Kasumi-1 (cell line): ENCODE results near the gene MB.
"Not testable (repeated sequence)": the region's sequence is repeated elsewhere in the genome, so short reads cannot be mapped to it uniquely, and the experiment has no call there.

Source experiments
- DNase-seq, 2 experiments: peaks; one replicate each; lab custom pipeline; 2025; lab: John Stamatoyannopoulos, UW

The MB gene

GRCh38 chr22:35637254-35637653 lies 20.1 kb upstream of the MB start:
- DNase-seq, result no peak

DNA sequence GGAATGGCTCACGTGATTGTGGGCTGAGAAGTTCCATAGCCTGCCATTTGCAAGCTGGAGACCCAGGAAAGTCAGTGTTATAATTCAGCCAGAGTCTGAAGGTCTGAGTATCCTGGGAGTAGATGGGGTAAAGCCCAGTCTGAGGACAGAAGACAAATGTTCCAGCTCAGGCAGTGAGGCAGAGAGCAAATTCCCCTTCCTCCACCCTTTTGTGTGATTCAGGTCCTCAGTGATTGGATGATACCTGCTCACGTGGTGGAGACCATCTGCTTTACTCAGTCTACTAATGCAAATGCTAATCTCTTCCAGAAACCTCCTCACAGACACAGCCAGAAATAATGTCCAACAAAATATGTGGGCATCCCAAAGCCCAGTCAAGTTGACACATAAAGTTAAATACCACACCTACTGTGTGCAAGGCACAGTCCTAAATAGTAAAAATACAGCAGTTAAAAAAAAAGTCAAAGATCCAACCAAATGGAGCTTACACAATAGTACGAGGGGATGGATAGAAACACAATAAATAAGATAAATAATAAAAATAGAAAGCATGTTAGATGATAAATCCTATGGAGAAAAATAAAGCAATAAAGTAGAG lies 17.9 kb upstream of the MB start:
- DNase-seq, result no peak

DNA sequence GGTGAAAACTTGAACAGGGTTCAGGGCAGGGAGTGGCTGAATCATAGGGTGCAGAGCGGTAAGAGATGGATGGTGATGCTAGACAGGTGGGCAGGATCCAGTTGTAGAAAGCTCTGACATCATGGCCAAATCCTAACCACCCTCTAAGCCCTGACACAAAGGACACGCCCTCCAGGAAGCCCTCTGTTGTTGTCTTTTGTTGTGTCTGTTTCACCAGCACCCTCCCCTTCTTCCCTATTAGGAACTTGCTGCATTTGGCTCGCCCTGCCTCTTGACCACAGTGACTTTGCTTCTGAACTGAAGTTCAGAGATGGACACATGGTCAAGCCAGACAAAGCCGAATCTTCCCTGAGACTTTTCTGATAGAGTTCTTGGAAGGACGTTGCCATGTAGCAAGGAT lies 16.9 kb upstream of the MB start:
- no peak for DNase-seq

- no peak for DNase-seq
These were observed 16.4 kb upstream of the MB start for GRCh38 chr22:35633520-35633919.

DNA sequence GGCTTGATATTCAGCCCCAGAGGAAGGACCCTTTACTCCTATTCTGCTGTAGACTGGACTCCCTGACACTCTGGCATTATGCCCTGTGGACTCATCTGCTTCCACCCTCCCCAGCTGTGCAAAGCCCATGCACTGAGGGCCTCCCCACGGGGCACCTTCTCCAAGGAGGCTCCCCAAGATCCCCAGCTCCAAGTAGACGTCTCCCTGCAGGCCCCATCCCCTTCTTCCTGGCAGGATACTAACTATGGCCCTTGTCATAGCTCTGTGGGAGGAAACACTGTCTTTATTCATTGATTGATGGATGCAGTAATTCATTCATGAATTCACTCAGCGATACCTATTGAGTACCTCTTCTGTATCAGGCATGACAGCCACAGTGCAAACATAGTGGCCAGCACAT lies 15.8 kb upstream of the MB start:
- no peak for DNase-seq

DNA sequence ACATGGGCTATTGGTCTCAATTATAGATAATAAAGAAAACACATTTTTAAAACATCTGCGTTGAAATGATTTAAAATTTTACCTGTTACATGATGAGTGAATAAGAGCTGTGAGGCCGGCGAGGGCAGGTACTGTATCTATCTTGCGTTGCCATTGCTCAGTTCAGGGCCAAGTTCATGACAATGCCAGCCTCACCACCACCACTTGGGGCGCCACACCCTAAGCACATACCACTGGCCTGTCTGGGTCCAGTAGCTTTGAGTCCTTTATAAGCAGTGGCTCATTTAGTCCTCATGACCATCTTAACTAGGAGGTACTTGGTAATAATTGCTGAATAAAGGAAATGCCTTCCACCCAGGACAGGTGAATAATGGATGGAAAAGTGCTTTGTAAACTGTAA lies 14.5 kb upstream of the MB start:
- peak; percentile 23 to 46 for DNase-seq

DNA sequence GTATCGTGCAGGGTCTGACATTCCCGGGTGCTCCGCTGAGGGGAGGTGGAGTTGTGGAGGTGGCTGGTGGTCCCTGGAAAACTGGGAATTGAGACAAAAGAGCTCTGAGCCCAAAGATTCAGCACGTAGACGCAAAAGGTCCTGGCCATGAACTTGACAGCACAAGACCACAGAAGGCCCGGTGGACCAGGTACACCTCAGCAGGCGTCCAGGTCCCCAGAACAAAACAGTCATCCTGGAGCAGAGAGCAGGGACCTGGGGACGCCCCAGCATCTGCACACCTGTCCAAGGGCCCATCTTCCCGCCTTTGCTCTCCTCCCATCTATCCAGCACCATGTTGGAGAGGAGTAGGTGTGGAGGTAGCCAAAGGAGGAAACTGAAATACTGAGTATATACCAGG lies 13.8 kb upstream of the MB start:
- DNase-seq, result no peak

GRCh38 chr22:35630387-35630793 lies 13.3 kb upstream of the MB start:
- peak; percentile 11 to 21 for DNase-seq

GRCh38 chr22:35629406-35630216 lies 12.5 kb upstream of the MB start:
- peak; percentile 24 to 30 for DNase-seq

DNA sequence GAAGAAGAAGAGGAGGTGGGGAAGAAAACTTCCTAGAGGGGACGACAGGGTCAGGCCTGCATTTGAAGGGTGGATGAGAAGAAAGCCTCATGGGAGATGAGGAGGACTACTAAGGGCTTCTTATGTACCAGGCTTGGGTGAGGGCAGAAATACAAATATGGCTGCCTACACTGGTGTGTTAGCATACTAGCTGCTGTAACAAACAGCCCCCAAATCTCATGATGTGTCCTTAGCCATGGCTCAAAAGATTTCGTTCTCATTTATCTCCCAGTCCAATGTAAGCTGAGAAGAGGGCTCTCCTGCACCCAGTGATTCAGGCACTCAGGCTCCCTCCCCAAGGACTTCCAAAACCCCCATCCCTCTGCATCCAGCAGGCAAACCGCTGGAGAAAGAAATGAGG lies 11.6 kb upstream of the MB start:
- no peak for DNase-seq

- DNase-seq, result peak; percentile 66 to 68
These were observed 10.3 kb upstream of the MB start for GRCh38 chr22:35627267-35628041.

- DNase-seq, result no peak
These were observed 8.8 kb upstream of the MB start for GRCh38 chr22:35625763-35626432.

- DNase-seq, result no peak
These were observed 7.4 kb upstream of the MB start for GRCh38 chr22:35624547-35624946.

DNA sequence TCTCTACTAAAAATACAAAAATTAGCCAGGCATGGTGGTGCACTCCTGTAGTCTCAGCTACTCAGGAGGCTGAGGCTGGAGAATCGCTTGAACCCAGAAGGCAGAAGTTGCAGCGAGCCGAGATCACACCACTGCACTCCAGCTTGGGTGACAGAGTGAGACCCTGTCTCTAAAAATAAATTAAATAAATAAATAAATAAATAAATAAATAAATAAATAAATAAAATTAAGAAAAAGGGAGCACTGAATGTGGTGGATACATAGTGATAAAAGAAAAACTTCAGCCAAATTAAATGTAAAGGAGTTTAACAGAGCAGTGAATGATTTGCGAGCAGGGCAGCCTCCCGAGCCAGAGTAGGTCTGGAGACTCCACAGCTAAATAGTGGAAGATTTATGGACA lies 6.8 kb upstream of the MB start:
- DNase-seq, result not testable (repeated sequence)

DNA sequence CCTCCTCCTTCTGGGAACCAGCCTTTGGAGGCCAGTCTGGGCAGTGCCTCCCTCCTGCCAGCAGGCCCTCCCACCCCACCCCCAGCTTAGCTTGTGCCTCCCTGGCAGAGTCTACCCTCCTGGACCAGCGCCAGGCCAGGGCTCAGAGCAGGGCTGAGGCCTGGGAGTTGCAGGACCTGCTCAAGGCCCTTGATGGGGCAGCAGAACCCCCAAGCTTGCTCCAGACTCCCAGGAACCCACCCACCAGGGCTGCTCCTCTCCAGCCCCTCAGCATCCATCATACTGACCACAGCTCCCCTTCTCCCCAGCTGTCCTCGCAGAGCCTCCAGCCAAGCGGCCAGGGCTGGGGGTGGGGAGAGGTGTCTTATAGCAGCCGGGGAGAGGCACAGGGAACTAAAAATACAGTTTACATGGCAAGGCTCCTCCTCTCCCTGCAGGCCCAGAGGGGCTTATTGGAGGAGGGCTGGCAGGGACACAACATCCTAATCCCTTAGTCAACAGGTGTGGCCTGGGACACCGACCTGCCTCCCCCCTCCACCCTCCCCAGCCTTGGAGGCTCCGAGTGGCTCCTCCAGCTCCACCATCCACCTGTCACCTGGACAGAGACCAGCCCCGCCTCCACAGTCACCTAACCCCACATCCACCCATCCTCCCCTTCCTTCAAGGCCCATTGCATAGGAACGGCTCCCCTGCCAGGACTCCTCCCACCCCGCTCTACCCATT lies 5.2 kb upstream of the MB start:
- DNase-seq, result no peak

DNA sequence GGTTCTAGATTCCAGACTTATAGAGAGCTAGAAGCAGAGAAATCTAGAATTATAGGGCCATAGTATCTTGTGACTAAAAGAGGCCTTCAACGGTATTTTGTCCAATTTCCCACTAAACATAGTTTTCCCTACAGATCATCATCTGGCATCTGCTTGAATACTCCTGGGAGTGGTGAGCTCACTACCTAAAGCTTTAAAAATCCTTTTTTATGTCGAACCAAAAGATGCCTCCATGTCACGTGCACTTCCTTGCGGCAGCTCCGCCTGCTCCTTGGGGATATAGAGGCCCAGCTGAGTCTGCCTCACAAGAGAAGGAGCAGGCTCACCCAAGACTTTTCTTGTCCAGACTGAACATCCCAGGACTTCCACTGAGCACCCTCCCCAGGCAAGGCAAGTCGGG lies 4.3 kb upstream of the MB start:
- no peak for DNase-seq

- DNase-seq, result no peak
These were observed 3.6 kb upstream of the MB start for GRCh38 chr22:35620624-35621251.

- no peak for DNase-seq
These were observed 2.4 kb upstream of the MB start for GRCh38 chr22:35619336-35620094.

DNA sequence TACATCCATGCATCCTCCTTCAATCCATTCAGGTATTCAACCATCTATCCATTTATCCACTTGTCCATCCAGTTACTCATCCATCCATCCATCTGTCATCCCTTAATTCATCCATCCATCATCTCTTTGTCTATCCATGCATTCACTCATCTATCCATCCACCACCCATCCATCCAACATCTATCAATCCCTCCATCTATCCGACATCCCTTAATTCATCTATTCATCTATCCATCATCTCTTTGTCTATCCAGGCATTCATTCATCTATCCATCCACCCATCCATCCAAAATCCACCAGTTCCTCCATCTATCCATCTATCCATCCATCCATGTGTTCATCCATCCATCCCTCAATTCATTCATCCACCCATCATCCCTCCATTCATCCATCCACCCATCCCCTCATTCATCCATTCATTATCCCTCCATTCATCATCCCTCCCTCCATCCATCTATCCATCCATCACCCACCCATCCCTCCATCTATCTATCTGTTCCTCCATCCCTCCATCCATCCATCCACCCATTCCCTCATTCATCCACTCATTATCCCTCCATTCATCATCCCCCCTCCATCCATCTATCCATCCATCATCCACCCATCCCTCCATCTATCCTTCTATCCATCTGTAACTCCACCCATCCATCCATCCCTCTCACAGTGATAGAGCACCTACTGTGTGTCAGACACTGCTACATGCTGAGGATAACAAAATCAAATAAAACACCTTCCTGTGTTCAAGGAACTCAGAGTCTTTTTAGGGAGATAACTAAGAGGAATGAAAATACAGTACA lies 1.5 kb upstream of the MB start:
- DNase-seq, result no peak

DNA sequence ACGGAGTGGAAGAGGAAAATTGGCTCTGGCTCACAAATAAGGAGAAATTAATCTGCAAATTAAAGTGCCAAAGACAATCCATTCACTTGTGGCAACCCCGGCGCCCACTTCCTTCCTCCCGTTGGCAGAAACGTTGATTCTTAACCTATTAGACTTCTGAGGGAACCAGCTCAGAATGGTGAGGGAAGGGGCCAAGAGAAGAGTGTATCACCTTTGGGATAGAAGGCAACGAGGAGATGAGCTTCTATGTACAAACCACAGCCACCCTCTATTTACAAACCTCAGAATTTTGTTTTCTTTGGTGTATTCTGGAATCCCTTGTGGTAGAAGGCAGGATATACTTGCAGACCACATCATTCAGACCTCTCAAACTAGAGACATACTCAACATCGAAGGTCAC lies 1.1 kb downstream of the MB start:
- DNase-seq, result no peak
